ENCODE data around the gene PCSK4. TPM values are rescaled to one million over a fixed set of nuclear protein-coding genes. Genes with fewer than 3 reads are reported as not detected.

The PCSK4 gene
- total RNA-seq, 1 donor from 2014 or later: 37.7 TPM

DNA sequence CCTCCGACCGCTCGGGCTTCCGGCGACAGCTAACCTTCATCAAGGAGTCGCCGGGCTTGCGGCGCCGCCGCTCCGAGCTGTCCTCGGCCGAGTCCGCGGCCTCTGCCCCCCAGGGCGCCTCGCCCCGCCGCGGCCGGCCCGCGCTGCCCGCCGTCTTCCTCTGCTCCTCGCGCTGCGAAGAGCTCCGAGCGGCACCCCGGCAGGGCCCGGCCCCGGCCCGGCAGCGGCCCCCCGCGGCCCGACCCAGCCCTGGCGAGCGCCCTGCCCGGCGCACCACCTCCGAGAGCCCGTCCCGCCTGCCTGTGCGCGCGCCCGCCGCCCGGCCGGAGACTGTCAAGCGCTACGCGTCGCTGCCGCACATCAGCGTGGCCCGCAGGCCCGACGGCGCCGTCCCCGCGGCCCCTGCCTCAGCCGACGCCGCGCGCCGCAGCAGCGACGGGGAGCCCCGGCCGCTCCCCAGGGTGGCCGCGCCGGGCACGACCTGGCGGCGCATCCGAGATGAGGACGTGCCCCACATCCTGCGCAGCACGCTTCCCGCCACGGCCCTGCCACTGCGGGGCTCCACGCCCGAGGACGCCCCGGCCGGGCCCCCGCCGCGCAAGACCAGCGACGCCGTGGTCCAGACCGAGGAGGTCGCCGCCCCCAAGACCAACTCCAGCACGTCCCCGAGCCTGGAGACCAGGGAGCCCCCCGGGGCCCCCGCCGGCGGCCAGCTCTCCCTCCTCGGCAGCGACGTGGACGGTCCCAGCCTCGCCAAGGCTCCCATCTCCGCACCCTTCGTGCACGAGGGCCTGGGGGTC is 20.7 kb downstream of the PCSK4 start:
- Mint-ChIP-seq H3K27me3 (peaks cover 25% of the 10 kb centered on the region), H3K4me1 (ENCODE audit: low read depth) (peaks cover 2% of the 10 kb centered on the region), H3K4me3 (ENCODE audit: low read depth) (no peak overlapping the region), H3K9me3 (ENCODE audit: low read depth) (no peaks in the 10 kb centered on the region), H3K36me3 (ENCODE audit: insufficient read depth) (no peaks in the 10 kb centered on the region), H3K27ac (no peak overlapping the region)
- no peak for DNase-seq (ENCODE audit: low spot score, unreplicated experiment)
- TF ChIP-seq, protein P1, sequence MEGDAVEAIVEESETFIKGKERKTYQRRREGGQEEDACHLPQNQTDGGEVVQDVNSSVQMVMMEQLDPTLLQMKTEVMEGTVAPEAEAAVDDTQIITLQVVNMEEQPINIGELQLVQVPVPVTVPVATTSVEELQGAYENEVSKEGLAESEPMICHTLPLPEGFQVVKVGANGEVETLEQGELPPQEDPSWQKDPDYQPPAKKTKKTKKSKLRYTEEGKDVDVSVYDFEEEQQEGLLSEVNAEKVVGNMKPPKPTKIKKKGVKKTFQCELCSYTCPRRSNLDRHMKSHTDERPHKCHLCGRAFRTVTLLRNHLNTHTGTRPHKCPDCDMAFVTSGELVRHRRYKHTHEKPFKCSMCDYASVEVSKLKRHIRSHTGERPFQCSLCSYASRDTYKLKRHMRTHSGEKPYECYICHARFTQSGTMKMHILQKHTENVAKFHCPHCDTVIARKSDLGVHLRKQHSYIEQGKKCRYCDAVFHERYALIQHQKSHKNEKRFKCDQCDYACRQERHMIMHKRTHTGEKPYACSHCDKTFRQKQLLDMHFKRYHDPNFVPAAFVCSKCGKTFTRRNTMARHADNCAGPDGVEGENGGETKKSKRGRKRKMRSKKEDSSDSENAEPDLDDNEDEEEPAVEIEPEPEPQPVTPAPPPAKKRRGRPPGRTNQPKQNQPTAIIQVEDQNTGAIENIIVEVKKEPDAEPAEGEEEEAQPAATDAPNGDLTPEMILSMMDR (IDR thresholded peaks at IDR 0.05; ENCODE audit: unreplicated experiment): no peak

DNA sequence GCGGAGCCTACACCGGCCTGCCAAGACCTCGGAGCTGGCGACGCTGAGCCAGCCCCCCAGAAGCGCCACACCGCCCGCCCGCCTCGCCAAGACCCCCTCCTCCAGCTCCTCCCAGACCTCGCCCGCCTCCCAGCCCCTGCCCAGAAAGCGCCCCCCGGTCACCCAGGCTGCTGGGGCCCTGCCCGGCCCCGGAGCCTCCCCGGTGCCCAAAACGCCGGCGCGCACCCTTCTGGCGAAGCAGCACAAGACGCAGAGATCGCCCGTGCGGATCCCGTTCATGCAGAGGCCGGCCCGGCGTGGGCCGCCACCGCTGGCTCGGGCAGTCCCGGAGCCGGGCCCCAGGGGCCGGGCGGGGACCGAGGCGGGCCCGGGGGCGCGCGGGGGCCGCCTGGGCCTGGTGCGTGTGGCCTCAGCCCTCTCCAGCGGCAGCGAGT is 21.3 kb downstream of the PCSK4 start:
- H3K36me3 Mint-ChIP-seq (ENCODE audit: insufficient read depth): no peaks in the 10 kb centered on the region
- no peak overlapping the region for H3K27ac Mint-ChIP-seq
- no peak for DNase-seq (ENCODE audit: low spot score, unreplicated experiment)
- H3K27me3 Mint-ChIP-seq: peaks cover 25% of the 10 kb centered on the region
- TF ChIP-seq, protein P1 (IDR thresholded peaks at IDR 0.05; ENCODE audit: unreplicated experiment): no peak
- H3K4me1 Mint-ChIP-seq (ENCODE audit: low read depth): peaks cover 2% of the 10 kb centered on the region
- H3K4me3 Mint-ChIP-seq (ENCODE audit: low read depth): no peak overlapping the region
- no peaks in the 10 kb centered on the region for H3K9me3 Mint-ChIP-seq (ENCODE audit: low read depth)

DNA sequence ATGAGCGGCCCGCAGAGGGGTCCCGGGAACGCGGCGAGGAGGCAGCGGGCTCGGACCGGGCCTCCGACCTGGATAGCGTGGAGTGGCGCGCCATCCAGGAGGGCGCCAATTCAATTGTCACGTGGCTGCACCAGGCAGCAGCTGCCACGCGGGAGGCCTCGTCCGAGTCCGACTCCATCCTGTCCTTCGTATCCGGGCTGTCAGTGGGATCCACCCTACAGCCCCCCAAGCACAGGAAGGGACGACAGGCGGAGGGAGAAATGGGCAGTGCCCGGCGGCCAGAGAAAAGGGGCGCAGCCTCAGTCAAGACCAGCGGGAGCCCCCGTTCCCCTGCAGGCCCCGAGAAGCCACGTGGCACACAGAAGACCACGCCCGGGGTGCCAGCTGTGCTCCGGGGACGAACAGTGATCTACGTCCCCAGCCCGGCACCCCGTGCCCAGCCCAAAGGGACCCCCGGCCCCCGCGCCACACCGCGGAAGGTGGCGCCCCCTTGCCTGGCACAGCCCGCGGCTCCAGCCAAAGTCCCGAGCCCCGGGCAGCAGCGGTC is 21.8 kb downstream of the PCSK4 start:
- Mint-ChIP-seq H3K4me3 (ENCODE audit: low read depth) (no peak overlapping the region), H3K27me3 (peaks cover 23% of the 10 kb centered on the region)

DNA sequence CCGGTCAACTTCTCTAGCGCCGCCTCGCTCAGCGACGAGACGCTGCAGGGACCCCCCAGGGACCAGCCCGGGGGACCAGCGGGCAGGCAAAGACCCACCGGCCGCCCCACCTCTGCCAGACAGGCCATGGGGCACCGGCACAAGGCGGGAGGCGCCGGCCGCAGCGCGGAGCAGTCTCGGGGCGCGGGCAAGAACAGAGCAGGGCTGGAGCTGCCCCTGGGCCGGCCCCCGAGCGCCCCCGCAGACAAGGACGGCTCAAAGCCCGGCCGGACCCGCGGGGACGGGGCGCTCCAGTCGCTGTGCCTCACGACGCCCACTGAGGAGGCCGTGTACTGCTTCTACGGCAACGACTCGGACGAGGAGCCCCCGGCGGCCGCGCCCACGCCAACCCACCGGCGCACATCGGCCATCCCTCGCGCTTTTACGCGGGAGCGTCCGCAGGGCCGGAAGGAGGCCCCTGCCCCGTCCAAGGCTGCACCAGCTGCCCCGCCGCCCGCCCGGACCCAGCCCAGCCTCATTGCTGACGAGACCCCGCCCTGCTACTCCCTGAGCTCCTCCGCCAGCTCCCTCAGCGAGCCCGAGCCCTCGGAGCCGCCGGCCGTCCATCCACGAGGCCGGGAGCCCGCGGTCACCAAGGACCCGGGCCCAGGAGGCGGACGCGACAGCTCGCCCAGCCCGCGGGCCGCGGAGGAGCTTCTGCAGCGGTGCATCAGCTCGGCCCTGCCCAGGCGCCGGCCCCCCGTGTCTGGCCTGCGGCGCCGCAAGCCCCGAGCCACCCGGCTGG is 22.5 kb downstream of the PCSK4 start:
- Mint-ChIP-seq H3K27ac (no peak overlapping the region), H3K9me3 (ENCODE audit: low read depth) (no peaks in the 10 kb centered on the region), H3K4me3 (ENCODE audit: low read depth) (no peak overlapping the region), H3K36me3 (ENCODE audit: insufficient read depth) (no peaks in the 10 kb centered on the region), H3K27me3 (peaks cover 18% of the 10 kb centered on the region), H3K4me1 (ENCODE audit: low read depth) (peaks cover 2% of the 10 kb centered on the region)
- TF ChIP-seq, protein P1 (IDR thresholded peaks at IDR 0.05; ENCODE audit: unreplicated experiment): no peak
- no peak for DNase-seq (ENCODE audit: low spot score, unreplicated experiment)

More for the DNA sequence above, 21.8 kb downstream of the PCSK4 start:
- H3K36me3 Mint-ChIP-seq (ENCODE audit: insufficient read depth): no peaks in the 10 kb centered on the region
- TF ChIP-seq, protein P1 (IDR thresholded peaks at IDR 0.05; ENCODE audit: unreplicated experiment): no peak
- DNase-seq (ENCODE audit: low spot score, unreplicated experiment): no peak
- peaks cover 2% of the 10 kb centered on the region for H3K4me1 Mint-ChIP-seq (ENCODE audit: low read depth)
- no peak overlapping the region for H3K27ac Mint-ChIP-seq
- H3K9me3 Mint-ChIP-seq (ENCODE audit: low read depth): no peaks in the 10 kb centered on the region

DNA sequence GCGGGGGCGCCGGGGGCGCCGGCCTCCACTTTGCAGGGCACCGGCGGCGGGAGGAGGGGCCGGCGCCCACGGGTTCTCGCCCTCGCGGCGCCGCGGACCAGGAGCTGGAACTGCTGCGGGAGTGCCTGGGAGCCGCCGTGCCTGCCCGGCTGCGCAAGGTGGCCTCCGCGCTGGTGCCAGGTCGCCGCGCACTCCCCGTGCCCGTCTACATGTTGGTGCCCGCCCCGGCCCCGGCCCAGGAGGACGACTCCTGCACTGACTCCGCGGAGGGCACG is 23.0 kb downstream of the PCSK4 start:
- no peak overlapping the region for H3K27ac Mint-ChIP-seq
- TF ChIP-seq, protein P1 (IDR thresholded peaks at IDR 0.05; ENCODE audit: unreplicated experiment): no peak
- no peaks in the 10 kb centered on the region for H3K36me3 Mint-ChIP-seq (ENCODE audit: insufficient read depth)
- H3K27me3 Mint-ChIP-seq: peaks cover 17% of the 10 kb centered on the region
- H3K9me3 Mint-ChIP-seq (ENCODE audit: low read depth): no peaks in the 10 kb centered on the region
- no peak overlapping the region for H3K4me3 Mint-ChIP-seq (ENCODE audit: low read depth)
- DNase-seq (ENCODE audit: low spot score, unreplicated experiment): no peak
- H3K4me1 Mint-ChIP-seq (ENCODE audit: low read depth): peaks cover 2% of the 10 kb centered on the region

Measured in progenitor cell of endocrine pancreas (in vitro differentiated cells).